HG03457 (cell line): ENCODE measurements around the gene C2CD2L.
"Not testable (repeated sequence)": the region's sequence is repeated elsewhere in the genome, so short reads cannot be mapped to it uniquely, and the experiment has no call there.

ENCODE experiments used
- ATAC-seq: cut with Tn5 transposase; IDR thresholded peaks from one replicate; pipeline ENCODE4 v1.9.1; 2021; ENCODE audit warnings: moderate number of reproducible peaks; ENCODE audit not compliant: unreplicated experiment

Gene C2CD2L

GRCh38 chr11:119149018-119149785 lies 42.1 kb downstream of the C2CD2L start, which contains the start of gene ABCG4:
Gene ABCG4, plus strand, starts transcription at chr11:119149052. Its CDS starts 914 bp downstream, at chr11:119149966.
- no peak for ATAC-seq

- ATAC-seq: no peak
These were observed 42.7 kb downstream of the C2CD2L start for GRCh38 chr11:119149786-119150275.

DNA sequence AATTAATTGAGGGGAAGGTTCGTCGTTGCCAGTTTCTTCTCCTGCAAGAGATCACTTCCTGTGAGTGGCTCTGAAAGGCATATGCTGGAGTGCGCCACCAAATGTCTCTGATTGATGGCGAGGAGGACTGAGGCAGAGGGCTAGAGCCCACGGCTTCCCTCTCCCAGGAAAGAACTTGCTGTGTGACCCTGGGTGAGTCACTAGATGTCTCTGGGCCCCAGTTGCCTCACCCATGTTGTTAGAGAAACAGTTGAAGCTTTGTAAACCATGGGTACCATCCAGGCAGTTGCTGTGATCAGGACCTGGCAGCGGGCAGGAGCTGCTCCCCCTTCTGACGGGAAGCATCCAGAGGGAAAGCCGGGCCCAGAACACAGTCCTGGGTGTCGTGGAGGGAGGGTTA lies 44.9 kb downstream of the C2CD2L start:
- ATAC-seq: no peak

- ATAC-seq: no peak
These were observed 45.5 kb downstream of the C2CD2L start for GRCh38 chr11:119152604-119153003.

- no peak for ATAC-seq
These were observed 46.1 kb downstream of the C2CD2L start for GRCh38 chr11:119153049-119153818.

DNA sequence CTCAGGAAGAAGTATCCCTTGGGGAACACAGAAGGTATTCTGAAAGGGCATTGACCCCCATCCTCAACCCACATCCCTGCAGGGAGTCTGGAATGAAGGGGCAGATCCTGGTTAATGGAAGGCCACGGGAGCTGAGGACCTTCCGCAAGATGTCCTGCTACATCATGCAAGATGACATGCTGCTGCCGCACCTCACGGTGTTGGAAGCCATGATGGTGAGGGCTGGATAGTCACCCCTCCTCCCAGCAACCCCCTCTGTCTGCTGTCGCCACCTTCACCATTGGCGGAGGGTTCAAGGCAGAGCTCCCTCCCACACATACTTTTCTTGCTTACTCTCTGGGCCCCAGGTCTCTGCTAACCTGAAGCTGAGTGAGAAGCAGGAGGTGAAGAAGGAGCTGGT lies 47.0 kb downstream of the C2CD2L start:
- no peak for ATAC-seq

DNA sequence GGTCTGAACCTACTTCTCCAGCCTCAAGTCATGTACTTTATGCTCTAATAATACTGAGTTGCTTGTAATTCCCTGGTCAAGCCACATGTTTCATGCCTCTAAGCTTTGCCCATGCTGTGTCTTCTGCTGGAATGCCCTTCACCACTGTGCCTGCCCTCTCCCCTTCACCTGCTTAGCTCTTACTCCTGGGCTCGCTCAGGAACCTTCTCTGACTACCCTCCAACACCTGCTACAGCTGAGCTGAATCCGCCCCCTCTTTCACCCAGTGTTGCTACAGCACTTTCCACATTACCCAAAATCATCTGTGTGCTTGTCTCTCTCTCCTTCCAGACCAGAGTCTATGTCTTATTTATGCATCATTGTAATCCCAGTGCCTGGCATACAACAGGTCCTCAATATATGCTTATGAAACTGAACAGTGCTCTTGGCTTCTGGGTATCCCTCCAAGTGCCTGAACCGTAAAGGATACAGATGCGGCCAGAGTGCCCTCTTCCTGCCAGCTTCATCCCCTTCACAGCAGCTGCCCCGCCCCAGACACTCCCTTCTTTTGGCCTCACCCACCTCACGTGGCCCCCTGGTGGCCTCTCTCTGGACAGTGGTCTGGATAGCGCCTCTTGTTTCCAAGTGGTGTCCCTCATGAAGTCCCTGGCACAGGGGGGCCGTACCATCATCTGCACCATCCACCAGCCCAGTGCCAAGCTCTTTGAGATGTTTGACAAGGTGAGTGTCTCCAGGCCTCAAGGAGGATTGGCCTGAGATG lies 48.8 kb downstream of the C2CD2L start:
- no peak for ATAC-seq

- ATAC-seq: no peak
These were observed 49.4 kb downstream of the C2CD2L start for GRCh38 chr11:119156496-119156895.

GRCh38 chr11:119157063-119157462 lies 49.9 kb downstream of the C2CD2L start:
- ATAC-seq: no peak

GRCh38 chr11:119158467-119158866 lies 51.3 kb downstream of the C2CD2L start:
- ATAC-seq: no peak

DNA sequence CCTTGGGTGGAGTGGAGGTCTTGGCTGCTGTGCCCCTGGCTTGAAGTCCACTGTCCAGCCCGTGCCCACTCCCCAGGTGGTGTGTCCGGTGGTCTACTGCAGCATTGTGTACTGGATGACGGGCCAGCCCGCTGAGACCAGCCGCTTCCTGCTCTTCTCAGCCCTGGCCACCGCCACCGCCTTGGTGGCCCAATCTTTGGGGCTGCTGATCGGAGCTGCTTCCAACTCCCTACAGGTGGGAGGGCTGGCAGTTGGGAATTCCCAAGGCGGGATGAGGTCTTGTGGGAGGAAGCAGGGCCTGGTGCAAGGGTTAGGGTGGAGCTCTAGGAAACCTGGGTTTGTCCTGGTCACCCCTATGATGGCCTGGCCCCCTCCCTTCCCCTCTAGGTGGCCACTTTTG lies 53.0 kb downstream of the C2CD2L start:
- ATAC-seq: no peak

GRCh38 chr11:119161871-119162270 lies 54.7 kb downstream of the C2CD2L start:
- ATAC-seq: no peak

DNA sequence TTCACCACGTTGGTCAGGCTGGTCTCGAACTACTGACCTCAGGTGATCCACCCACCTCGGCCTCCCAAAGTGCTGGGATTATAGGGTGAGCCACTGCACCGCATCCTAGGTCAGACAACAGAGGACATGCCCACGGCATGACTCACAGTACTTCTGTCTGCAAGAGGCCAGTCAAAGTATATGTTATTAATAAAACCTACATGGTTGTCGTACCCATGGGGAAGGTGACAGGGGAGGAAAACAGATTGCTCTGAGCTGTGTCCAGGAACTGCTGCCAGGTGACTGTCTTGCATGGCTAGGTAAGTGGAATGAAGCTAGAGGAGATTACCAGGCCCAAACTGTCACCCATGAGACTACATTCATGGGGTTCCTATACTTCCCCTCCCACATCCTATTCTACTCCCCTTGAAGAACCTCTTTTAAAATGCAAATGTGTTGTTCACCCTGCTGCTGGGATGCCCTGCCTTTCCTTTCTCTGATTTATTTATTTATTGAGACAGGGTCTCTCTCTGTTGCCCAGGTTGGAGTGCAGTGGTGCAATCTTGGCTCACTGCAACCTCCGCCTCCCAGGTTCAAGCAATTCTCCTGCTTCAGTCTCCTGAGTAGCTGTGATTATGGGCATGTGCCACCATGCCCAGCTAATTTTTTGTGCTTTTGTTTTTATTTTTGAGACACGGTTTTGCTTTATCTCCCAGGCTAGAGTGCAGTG lies 59.4 kb downstream of the C2CD2L start:
- no peak for ATAC-seq

- not testable (repeated sequence) for ATAC-seq
These were observed 59.9 kb downstream of the C2CD2L start for GRCh38 chr11:119167077-119167458.

DNA sequence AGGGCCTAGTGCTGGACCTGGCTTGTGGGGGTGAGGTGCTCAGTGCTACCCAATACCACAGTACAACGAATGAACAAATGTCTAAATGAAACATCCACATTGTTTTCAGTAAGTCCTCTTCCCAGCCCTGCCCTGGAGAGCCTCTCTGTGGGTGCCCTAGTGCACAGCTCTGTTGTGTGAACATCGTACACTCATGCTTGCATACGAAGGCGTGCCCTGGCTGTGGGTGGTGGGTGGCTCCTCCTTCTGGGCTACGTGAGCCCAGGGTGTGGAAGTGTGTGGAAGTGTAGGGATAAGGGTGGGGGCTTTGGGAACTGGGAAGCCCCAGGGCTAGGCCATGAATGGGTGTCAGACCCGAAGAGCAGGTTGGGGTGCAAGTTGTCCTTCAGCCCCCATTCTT lies 60.8 kb downstream of the C2CD2L start:
- ATAC-seq: no peak
